ENCODE data around the gene NEUROG1. TPM values are rescaled to one million over a fixed set of nuclear protein-coding genes. Genes with fewer than 3 reads are reported as not detected.

The NEUROG1 gene
- total RNA-seq, 4 donors from 2014 or later: not detected

DNA sequence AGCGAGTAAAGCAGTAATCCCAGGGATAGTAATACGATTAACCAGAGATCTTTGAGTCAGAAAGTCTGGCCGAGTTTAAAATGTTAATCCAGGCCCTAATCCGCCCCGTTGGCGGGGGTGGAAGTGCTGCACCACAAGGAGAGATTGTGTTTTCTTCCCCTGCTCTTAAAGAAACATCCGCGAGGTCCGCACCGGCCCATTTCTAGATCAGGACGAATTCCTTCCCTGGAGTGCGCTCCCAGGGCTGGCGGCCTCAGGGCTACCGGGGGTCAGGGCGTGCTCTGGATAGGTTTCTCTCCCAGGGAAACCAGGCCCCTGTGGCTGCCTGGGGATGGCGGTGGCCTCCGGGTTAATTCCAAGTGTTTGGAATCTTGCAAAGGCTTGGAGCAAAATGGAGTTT is 9.3 kb upstream of the NEUROG1 start:
- ATAC-seq (no peak), DNase-seq (no peak)
- H3K9me3 ChIP-seq: no peaks in the 10 kb centered on the region
- peak overlapping the region in 1 of 4 donors; percentile 65 for H3K4me3 ChIP-seq
- no peak overlapping the region for H3K27ac ChIP-seq
- TF ChIP-seq POLR2A (IDR thresholded peaks at IDR 0.05): no peak
- TF ChIP-seq, protein P1, sequence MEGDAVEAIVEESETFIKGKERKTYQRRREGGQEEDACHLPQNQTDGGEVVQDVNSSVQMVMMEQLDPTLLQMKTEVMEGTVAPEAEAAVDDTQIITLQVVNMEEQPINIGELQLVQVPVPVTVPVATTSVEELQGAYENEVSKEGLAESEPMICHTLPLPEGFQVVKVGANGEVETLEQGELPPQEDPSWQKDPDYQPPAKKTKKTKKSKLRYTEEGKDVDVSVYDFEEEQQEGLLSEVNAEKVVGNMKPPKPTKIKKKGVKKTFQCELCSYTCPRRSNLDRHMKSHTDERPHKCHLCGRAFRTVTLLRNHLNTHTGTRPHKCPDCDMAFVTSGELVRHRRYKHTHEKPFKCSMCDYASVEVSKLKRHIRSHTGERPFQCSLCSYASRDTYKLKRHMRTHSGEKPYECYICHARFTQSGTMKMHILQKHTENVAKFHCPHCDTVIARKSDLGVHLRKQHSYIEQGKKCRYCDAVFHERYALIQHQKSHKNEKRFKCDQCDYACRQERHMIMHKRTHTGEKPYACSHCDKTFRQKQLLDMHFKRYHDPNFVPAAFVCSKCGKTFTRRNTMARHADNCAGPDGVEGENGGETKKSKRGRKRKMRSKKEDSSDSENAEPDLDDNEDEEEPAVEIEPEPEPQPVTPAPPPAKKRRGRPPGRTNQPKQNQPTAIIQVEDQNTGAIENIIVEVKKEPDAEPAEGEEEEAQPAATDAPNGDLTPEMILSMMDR (IDR thresholded peaks at IDR 0.05 in 4 of 5, conservative IDR thresholded peaks at IDR 0.05 in 1 of 5): no peak
- H3K27me3 ChIP-seq: peaks cover 51 to 68% (median 55%) of the 10 kb centered on the region in 3 donors
- peaks cover 10 to 13% of the 10 kb centered on the region in 2 donors for H3K4me1 ChIP-seq
- intact Hi-C loops (cut with DNase I; ENCODE audit: low total_unique reads) (no loop called here), in situ Hi-C loops (cut with MboI; ENCODE audit: low sequenced_read_pairs in 4 of 4) (no loop called here)
- H3K36me3 ChIP-seq: no peaks in the 10 kb centered on the region

DNA sequence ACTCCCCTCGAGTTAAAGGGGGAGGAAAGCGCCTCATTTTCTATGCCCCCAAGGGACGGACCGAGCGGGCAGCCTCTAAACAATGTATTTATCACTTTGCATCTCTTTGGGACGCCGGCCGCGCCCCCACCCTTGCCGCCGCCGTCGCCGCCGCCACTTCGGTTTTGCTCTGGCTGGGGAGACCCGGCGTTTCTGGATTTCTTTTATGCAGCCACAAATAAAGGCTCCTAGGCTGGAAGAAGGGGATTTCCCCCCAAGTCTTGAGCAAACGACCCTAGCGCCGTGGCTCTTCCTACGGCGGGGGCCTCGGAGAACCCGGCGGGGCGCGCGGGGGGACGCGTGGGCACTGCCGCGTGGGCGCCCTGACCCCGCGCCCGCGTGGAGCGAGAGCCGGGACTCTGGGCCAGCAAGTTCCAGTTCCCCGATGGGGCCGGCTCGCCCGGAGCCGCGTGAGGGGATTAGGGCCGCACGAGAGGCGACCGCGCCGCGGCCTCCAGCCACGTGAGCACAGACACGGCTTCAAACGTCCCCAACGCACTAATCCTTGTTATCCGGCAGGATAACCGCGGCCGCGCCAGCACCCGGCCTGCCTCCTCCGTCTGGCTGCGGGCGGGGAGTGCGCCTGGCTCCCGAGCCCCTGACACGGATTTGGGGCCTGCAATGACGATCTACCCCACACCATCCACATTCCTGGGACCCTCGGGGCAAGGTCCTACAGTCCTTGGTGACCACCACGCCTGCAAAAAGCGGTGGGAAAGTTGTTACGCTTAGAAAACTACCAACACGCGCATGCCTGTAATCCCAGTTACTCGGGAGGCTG is 7.9 kb upstream of the NEUROG1 start:
- no peak for TF ChIP-seq POLR2A (IDR thresholded peaks at IDR 0.05)
- TF ChIP-seq, protein P1 (IDR thresholded peaks at IDR 0.05 in 4 of 5, conservative IDR thresholded peaks at IDR 0.05 in 1 of 5): no peak
- peaks cover 10 to 13% of the 10 kb centered on the region in 2 donors for H3K4me1 ChIP-seq
- H3K4me3 ChIP-seq: peak overlapping the region; percentile 46 to 65 (median 52)
- H3K9me3 ChIP-seq: no peaks in the 10 kb centered on the region
- no peaks in the 10 kb centered on the region for H3K36me3 ChIP-seq
- H3K27ac ChIP-seq: no peak overlapping the region
- peaks cover 55 to 72% (median 59%) of the 10 kb centered on the region in 3 donors for H3K27me3 ChIP-seq
- ATAC-seq: no peak
- intact Hi-C loops (cut with DNase I; ENCODE audit: low total_unique reads): no loop called here
- DNase-seq: no peak
- in situ Hi-C loops (cut with MboI; ENCODE audit: low sequenced_read_pairs in 4 of 4): no loop called here

DNA sequence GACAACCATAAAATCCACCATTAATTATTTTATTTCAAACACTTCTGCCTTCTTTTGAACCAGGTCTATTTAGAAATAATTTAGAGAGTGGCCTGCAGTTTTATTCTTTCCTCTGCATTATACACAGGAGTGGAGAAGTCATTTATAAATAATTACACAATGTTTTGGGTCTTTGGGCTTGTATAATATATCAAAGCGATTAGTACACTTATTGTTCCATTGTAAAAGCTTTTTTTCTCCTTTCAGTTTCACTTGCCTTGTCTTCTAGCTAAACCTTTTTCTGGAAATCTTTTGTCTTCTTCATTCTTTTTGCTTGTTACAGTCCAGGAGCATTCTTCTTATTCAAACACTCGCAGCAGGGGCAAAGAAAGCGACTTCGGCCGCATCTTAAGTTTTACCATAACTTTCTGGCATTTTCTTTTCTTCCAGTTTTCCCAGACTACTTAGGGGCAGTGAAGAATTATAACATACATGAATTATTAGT is 7.3 kb upstream of the NEUROG1 start:
- TF ChIP-seq, protein P1 (IDR thresholded peaks at IDR 0.05 in 4 of 5, conservative IDR thresholded peaks at IDR 0.05 in 1 of 5): no peak
- TF ChIP-seq POLR2A (IDR thresholded peaks at IDR 0.05): no peak
- in situ Hi-C loops (cut with MboI; ENCODE audit: low sequenced_read_pairs in 4 of 4) (no loop called here), intact Hi-C loops (cut with DNase I; ENCODE audit: low total_unique reads) (no loop called here)
- Histone ChIP-seq H3K4me3 (peak overlapping the region; percentile 46 to 65 (median 52)), H3K9me3 (no peaks in the 10 kb centered on the region), H3K27ac (no peak overlapping the region), H3K4me1 (peaks cover 10 to 13% of the 10 kb centered on the region in 2 donors), H3K27me3 (peaks cover 58 to 76% (median 65%) of the 10 kb centered on the region in 3 donors), H3K36me3 (no peaks in the 10 kb centered on the region)
- DNase-seq (no peak), ATAC-seq (no peak)

DNA sequence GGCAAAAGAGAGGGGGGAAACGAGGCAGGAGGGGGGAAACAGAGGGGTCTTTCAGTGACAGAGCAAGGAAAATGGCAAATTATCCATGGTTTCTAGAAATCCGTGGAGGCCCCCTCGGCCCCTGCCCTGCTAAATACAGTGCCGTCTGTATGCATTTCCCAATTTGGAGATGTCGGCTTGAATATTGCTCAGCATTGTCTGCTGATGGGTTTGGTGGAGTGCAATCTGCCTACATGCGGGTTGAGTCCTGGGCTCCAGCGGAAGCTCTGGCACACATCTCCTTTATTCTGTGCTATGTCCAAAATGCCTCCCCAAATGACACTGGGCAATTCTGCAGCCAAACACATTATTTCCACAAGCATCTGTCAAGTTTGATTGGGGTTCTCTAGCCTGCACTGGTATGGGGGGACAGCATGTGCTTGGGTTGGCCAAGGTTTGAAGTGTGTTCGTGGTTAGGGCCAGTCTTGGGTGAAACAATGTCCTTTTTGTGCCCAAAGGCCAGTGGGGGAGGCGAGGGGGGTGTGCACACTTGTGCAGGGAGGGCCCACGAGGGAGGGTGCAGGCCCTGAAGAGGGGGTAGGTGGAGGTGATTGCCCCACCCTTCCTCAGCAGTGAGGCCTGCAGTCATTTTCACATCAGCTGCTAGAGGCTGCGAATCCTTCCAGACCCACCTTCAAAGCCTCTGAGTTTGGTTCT is 6.2 kb upstream of the NEUROG1 start:
- in situ Hi-C loops (cut with MboI; ENCODE audit: low sequenced_read_pairs in 4 of 4) (no loop called here), intact Hi-C loops (cut with DNase I; ENCODE audit: low total_unique reads) (no loop called here)
- ATAC-seq: no peak
- no peak overlapping the region for H3K27ac ChIP-seq
- no peak overlapping the region for H3K4me3 ChIP-seq
- H3K27me3 ChIP-seq: peaks cover 69 to 79% (median 71%) of the 10 kb centered on the region in 3 donors
- no peaks in the 10 kb centered on the region for H3K36me3 ChIP-seq
- H3K4me1 ChIP-seq: peaks cover 10 to 13% of the 10 kb centered on the region in 2 donors
- no peak for DNase-seq
- TF ChIP-seq, protein P1 (IDR thresholded peaks at IDR 0.05 in 4 of 5, conservative IDR thresholded peaks at IDR 0.05 in 1 of 5): no peak
- no peak for TF ChIP-seq POLR2A (IDR thresholded peaks at IDR 0.05)
- H3K9me3 ChIP-seq: no peaks in the 10 kb centered on the region

All from gastrocnemius medialis (tissue), 4 donors.